IPS DF 4.7 (cell line): ENCODE data around the gene UBN1.
"Not testable (repeated sequence)": the region's sequence is repeated elsewhere in the genome, so short reads cannot be mapped to it uniquely, and the experiment has no call there.

Experiments
- DNase-seq: peaks from one replicate; pipeline ENCODE4 v3.0.0-alpha.2; 2013; ENCODE audit warnings: low spot score; ENCODE audit errors: extremely low read depth

The UBN1 gene

DNA sequence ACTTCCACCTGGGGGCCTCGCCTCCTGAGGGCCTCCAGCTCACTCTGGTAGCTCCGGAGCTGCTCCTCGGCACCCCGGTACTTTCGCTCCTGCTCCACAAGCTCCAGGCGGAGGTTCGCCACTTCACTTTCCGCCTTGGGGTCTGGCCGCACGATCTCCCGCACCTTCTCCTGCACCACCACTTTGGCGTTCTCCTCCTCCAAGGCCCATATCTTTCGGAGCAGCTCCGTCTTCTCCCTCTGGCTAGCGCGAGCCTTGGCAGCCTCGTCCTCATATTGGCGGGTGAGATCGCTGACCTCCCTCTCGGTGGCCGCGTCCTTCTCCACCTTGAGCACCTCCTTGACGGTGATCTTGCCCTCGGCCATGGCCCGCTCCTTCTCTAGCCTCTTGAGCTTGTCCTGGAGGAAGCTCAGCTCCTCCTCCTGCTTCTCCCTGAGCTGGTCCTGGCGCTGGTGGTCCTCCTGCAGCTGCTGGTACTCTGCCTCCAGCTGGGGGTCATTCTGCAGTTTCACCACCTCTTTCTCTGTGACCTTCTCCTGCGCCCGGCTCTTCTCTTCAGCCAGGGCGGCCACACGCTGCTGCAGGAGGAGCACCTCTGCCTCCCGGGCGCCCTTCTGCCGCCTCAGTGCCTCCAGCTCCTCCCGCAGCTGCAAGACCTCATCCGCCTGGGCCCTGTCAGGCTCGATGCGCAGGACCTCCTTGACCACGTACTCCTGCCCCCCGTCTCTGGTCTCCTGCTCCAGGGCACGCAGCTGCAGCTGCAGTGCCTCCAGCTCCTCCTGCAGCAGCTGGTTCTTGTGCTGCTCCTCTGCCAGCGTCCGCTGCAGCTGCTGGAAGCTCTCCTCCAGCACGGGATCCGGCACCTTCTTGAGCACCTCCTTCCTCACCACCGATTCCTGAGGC is 37.9 kb downstream of the UBN1 start:
- DNase-seq = no peak

DNA sequence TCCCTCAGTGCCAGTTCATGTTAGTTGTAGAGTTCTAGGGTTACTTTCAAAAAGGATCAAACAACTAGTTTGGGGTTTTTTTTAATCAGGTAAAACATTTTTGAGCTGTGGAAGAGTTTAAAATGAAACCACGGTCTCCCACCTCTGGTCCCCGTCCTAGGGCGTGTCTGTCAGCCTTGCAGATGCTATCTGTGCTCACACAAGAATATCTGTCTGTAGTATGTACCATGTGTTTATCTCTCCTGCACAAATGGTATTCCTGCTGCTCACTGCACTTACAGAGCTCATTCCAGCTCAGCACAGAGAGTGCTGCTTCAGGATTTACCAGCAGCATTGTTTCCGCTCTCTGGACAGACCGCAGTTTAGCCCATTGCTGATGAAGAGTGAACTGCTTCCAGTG is 38.9 kb downstream of the UBN1 start:
- no peak for DNase-seq

DNA sequence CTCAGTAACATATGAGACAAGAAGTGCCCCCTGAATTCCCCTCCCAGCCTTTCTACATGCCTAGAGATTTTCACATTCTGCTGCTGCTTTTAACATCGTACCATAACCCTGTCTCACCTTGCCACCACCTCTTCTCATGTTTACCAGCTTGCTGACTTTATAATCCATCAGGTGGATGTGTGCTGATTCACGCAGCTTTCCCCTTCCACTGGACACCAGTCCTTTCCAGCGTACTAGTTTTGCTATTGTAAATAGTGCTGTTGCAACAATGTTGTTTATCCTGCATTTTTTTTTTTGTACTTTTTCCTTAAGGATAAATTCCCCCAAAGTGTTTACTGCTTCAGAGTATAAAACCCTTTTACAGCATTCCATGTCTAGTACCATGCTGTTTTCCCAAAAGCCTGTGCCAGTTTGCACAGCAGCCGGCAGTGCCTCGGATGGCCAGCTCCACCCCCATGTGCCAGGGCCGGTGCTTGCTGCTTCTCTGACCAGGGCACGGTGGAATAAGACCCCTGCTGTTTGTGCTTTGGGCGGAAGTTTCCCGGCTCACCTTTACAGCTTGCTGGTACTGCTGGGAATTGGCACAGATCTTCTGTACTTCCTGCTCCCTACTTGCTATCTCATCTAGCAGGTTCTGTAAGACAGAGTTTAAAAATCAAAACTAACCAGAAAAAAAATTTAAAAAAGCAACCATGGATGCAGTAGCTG is 41.3 kb downstream of the UBN1 start:
- no peak for DNase-seq

DNA sequence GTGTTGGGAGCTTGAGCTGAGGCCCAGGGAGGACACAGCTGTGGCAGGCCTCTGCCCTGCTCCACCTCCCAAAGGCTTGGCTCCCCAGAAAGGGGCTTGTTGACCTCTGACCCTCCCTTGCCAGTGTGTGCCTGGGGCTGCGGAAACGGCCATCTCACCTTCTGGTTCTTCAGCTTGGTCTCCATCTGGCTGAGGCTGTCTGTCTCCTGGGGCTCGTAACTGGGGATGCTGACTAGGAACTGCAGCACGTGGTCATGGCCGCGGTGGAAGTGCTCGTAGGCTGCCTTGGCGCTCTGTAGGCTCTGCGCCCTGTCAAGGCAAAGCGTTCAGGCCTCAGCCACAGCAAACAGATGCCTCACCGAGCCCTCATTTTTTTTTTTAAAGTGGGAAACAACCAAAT is 42.7 kb downstream of the UBN1 start:
- no peak for DNase-seq

DNA sequence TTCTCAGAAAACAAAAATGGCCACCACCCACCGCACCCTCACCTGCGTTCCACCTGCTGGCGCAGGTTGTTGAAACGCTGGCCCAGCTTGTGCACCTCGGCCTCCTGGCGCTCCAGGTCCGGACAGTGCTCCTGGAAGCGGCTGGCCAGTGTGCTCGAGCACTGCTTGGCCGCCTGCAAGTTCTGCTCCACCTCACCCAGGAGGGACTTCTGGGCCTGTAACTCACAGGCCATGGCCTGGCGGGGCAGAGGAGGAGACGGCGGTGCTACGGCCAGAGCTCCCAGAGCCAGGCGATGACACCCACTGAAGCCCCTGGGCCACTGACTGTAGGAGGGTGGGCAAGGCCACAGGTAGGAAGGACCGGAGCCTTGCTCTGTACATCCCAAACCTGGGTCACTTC is 43.4 kb downstream of the UBN1 start:
- no peak for DNase-seq

DNA sequence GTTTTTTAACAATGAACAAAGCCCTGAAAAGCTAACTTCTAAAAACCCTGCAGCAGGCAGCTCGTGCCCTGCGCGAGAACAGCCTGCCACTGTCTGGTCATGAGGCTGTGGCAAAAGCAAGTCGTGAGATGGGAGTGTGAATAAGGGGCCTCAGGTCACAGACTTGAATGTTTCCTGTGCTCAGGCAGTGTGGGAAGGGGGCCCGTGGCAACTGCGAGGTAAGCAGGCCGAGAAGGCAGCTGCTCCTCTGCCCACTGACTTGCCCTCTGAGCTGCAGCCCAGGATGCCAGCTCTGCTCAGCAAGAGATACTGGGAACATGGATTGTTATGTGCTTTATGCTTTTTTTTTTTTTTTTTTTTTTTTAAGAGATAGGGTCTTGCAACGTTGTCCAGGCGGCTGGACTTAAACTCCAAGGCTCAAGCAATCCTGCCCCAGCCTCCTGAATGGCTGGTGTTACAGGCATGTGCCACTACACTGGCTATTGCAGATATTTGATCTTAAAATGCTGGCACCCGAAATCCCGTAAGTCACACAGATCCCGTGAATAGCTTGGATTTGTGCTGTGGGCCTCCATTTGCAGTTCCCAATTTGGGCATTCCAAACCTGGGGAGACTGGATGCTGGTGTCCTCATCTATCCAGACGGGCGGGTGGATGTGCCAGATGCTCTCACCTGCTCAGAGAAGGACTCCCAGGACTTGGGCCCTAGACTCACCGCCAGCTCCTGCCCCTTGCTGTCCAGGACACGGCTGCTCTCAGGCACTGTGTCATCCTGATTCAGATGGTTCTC is 44.0 kb downstream of the UBN1 start:
- DNase-seq = no peak

DNA sequence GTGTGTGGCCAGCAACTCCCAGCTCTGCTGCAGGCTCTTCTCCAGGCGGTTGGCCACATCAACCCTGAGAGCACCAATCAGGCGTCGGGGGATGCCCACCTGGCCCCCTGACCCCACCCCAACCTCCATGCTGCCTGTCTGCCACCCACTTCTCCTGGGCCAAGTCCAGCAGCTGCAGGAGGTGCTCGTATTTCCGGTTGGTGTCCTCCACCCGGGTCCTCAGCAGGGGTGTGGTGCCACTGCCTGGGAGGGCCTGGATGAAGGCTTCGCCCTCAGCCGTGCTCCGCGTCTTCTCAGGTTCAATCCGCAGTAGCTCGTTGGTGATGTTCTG is 44.6 kb downstream of the UBN1 start:
- no peak for DNase-seq

DNA sequence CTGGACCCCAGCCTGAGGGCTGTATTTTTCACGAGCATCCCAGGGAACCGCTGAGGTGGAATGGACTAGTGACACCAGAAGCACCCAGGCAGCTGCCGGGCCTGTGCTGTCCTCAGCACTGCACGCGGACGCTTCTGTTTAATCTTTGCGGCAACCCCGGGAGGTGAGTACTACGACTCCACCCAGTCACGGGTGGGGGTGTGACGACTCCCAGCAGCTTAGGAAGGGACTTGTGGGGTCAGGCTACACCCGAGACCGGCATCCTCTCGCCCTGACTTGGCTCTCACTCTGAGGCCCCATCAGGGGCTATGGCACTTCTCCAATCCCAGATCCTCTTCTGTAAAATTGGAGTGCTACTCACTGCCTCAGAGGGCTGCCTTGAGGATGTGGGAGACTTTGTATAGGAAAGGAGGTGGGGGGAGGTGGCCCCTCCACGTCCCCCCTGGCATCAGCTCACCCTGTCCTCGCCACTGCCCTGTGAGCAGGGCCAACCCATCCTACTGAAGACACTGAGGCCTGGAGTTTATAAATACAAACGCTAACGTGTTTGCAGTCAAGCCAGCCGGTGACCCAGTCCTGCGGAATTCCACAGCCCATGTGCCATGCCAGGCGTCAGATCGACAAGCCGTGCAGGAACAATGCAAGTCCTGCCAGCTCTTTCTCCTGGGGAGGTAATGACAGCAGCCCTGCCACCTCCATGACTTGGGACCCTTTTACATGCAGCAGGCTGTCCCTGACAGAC is 45.3 kb downstream of the UBN1 start:
- no peak for DNase-seq

DNA sequence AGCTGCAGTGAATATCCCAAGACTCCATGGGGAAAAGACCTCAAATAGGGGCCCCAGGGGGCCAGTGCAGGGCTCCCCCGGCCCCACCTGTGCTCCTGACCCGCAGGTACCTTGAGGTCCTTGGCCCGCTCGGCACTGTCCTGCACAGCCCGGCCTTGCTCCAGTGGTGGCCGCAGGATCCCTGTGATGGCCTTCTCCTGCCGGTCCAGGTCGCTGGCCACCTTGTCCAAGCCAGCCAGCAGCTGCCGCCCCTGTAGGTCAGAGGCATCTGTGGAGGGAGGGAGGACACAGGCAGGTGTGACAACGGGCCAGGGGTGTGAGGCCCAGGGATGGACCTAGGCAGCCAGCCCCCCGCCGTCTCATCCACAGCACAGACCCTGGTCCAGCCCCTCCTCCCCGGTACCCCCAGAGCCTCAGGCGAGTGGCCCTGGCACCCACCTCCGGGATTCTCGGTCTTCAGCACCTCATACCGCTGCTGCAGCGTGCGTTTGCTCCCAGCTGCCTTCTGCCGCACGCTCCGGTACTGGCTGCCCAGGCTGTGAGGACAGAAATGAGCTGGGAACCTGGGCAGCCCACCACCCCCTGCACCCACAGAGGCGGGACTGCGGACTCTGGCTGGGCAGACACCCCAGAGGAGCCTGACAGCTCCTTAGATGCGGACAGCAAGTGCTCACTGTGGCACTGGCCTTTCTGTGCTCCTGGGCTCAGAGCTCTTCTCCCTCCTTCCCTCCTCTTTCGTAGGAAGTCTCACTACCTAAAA is 46.0 kb downstream of the UBN1 start:
- DNase-seq = no peak

DNA sequence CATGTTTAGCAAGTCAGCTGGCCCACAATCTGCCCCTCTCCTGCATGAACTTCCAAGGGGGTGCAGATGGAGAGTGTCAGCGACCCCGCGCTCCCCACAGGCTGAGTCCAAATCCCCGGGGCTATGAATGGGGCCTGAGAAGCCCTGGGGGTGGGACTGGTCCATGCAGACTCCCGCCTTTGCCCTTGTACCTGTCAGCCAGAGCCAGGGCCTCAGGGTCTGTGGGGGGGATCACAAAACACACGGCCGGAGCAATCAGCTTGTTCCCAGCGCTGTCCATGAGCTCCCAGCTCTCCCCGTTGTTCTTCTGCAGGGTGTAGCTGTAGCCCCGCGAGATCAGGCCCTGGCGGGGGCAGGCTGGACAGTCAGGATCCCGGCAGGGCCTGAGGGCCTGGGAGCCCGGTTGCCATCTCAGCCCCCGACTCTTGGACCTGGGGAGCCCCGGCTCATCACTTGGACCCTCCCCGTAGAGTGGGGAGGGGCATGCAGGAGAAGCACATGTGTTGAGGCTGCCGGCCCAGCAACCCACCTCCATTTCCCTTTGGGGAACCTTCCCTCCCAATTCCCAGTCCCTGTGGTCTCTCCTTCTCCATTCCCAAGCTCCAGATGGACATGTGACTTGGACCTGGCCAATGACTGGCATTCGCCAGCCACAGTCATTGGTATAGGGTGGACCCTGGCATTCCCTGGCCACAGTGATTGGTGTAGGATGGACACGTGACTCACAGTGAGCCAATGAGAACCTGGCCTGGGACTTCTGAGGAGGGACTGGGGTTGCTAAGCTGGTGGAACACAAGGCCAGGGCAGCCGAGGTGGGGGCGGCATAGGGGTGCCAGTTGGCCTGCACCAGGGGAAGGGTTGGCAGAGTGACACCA is 47.2 kb downstream of the UBN1 start:
- no peak for DNase-seq

DNA sequence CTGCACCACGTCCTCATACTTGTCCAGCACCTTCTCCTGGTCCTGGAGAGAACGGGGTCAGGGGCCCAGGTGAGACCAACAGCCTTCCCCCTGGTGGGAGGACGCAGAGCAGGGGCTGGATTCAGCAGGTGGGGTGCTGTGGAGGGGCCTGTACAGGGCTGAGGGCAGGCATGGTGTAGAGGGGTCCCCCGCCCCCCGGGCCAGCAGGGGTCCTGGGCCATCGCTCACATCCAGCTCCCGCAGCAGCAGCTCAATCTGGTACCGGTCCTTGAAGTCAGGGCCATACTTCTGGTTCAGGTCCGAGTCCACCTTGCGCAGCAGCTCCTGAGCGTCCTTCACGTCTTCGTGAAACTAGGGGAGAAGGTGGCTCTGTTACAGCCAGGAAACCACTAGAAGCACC is 48.1 kb downstream of the UBN1 start:
- no peak for DNase-seq

DNA sequence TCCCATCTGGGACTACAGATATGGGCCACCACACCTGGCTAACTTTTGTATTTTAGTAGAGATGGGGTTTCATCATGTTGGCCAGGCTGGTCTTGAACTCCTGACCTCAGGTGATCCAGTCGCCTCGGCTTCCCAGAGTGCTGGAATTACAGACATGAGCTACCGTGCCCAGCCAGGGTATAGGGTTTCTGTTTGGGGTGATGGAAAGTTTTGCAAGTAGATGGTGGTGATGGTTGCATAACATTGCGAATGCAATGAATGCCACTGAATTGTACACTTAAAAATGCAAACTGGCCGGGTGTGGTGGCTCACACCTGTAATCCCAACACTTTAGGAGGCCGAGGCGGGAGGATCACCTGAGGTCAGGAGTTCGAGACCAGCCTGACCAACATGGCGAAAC is 49.5 kb downstream of the UBN1 start:
- DNase-seq = not testable (repeated sequence)

DNA sequence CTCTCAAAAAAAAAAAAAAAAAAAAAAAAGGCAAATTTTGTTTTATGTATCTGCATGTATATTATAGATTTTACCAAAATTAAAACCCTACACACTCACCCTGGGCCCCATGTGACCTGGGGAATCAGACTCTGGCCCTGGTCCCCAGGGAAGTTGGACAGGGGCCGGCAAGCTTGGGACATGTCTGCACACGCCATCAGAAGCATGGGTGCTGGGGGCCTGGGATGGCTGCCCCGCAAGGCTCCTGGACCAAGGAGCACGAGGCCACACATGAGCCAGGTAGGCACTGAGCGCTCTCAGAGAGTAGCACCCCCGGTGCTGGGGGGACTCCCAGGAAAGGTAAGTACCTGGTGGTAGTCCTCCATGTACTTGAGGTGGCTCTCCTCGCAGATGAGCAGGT is 50.0 kb downstream of the UBN1 start:
- no peak for DNase-seq

DNA sequence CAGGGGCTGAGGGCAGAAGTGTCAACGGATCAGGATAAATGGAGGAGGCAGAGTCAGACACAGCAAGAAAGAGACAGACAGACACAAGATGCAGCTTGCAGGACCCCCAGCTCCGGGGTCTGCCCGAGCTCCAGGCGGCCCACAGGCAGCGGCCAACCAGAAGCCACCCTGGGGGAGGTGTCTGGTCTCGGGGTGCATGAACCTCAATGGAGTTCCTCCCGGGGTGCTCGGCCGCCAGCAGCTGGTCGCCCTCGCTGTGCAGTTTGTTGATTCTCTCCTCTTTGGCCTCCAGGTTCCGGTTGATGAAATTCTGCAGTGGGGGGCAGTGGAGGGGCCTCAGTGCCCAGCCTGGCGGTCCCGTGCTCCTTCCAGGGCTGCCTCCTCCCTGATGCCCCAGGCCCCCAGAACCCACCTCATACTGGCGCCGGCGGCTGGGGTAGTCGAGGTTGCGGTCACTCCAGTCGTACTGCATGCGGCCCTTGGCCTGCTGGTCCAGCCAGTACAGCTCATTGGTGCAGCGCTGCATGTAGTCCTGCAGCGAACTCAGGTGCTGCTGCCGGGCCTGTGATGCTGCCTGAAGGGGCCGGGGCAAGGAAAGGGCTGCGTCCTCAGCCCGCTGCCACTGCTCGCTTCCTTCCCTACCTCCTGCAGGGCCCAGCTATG is 51.7 kb downstream of the UBN1 start:
- no peak for DNase-seq

DNA sequence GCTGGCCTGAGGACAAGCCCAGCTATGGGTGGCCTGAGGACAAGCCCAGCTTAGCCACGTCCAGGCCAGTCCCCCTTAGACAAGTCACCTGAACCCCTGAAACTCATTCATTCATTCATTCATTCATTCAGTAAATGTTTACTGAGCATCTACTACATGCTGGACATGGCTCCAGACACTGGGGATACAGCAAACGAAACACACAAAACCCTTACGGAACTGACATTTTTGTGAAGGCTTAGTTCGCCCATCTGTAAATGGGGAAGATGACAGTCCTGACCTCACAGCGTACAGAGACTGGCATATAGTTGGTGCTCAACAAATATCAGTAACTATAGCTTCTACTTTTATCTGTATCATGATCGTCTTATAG is 52.2 kb downstream of the UBN1 start:
- no peak for DNase-seq

DNA sequence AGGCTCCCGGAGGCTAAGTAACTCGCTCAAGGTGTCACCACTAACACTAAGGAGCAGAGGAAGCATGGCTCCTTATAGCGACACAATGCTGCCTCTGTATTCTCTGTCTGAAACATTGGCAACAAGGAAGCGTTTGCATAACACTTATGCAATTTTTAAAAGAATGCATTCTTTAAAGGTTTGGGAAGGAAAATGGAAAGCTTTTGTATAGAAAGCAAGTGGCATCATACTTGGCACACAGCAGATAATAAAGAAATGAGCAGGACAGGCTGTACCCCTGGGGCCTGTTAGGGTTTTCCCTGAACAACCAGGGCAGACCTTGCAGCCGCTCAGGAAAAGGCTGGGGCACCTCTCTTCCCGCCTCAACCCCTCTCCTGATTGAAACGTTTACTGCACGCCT is 52.8 kb downstream of the UBN1 start:
- no peak for DNase-seq

DNA sequence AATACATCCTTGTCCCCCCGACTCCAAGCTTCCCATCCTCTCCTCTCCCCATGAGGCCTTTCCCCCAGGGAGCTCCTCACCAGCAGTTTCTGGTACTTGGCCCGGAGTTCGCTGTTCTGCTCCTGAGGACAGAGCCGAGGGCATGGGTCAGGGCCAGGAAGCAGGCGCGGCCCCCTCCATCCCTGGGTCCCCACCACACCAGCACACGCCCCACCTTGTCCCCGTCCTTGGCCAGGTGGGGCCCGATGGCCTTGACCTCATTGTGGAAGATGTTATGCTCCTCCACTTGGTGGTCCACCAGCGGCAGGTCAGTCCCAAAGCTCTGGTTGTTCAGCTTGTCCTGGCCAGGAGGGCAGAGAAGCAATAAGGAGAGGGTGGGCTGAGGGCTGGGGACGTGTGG is 53.5 kb downstream of the UBN1 start:
- DNase-seq = no peak

DNA sequence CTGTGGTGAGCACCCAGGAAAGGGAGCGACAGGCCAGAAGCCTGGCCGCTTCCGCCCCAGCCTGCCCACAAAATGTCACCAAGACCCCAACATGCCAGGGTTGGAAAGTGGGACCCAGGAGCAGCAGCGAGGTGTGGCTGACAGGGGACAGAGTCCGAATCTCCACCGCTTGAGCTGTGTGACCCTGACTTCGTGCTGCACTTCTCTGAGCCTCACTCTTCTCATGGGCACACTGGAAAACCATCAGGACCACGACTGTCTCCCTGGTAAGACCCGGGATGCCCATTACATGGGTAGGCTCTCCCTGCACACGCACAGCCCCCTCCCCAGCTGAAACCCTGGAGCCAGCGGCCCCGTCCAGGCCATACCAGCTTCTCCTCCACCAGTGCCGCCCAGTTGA is 54.8 kb downstream of the UBN1 start:
- no peak for DNase-seq
